Measurements from ENCODE around the gene SYCP1.
"Not testable (repeated sequence)": the region's sequence is repeated elsewhere in the genome, so short reads cannot be mapped to it uniquely, and the experiment has no call there.

SYCP1 gene

GRCh38 chr1:114854693-114855320 is at the start of gene SYCP1:
SYCP1 (plus strand) TSS chr1:114854863; CDS start chr1:114855465, 602 bp downstream.
- no peak for DNase-seq (ENCODE audit: low read depth)

GRCh38 chr1:114819869-114820268 is 34.8 kb upstream of the SYCP1 start:
- DNase-seq (ENCODE audit: low read depth) = no peak

- no peak for DNase-seq (ENCODE audit: low read depth)
Measured at GRCh38 chr1:114820392-114820791, 34.3 kb upstream of the SYCP1 start.

- no peak for DNase-seq (ENCODE audit: low read depth)
Measured at GRCh38 chr1:114821978-114822377, 32.7 kb upstream of the SYCP1 start.

GRCh38 chr1:114828251-114828650 is 26.4 kb upstream of the SYCP1 start:
- no peak for DNase-seq (ENCODE audit: low read depth)

GRCh38 chr1:114830075-114830474 is 24.6 kb upstream of the SYCP1 start:
- DNase-seq (ENCODE audit: low read depth) = not testable (repeated sequence)

- no peak for DNase-seq (ENCODE audit: low read depth)
Measured at GRCh38 chr1:114831276-114831994, 23.2 kb upstream of the SYCP1 start.

- no peak for DNase-seq (ENCODE audit: low read depth)
Measured at GRCh38 chr1:114832057-114832456, 22.6 kb upstream of the SYCP1 start.

GRCh38 chr1:114833421-114833820 is 21.2 kb upstream of the SYCP1 start:
- no peak for DNase-seq (ENCODE audit: low read depth)

- no peak for DNase-seq (ENCODE audit: low read depth)
Measured at GRCh38 chr1:114844270-114844669, 10.4 kb upstream of the SYCP1 start.

GRCh38 chr1:114853584-114853983 is 1.1 kb upstream of the SYCP1 start:
- no peak for DNase-seq (ENCODE audit: low read depth)

GRCh38 chr1:114861384-114861783 is 6.7 kb downstream of the SYCP1 start:
- no peak for DNase-seq (ENCODE audit: low read depth)

GRCh38 chr1:114892194-114892918 is 37.7 kb downstream of the SYCP1 start:
- no peak for DNase-seq (ENCODE audit: low read depth)

GRCh38 chr1:114896795-114897194 is 42.1 kb downstream of the SYCP1 start:
- DNase-seq (ENCODE audit: low read depth) = no peak

GRCh38 chr1:114901814-114902213 is 47.2 kb downstream of the SYCP1 start:
- DNase-seq (ENCODE audit: low read depth) = no peak

GRCh38 chr1:114902343-114902742 is 47.7 kb downstream of the SYCP1 start:
- no peak for DNase-seq (ENCODE audit: low read depth)

GRCh38 chr1:114903480-114903879 is 48.8 kb downstream of the SYCP1 start:
- no peak for DNase-seq (ENCODE audit: low read depth)

- DNase-seq (ENCODE audit: low read depth) = not testable (repeated sequence)
Measured at GRCh38 chr1:114915720-114916119, 61.1 kb downstream of the SYCP1 start.

GRCh38 chr1:114926607-114927006 is 71.9 kb downstream of the SYCP1 start:
- no peak for DNase-seq (ENCODE audit: low read depth)

GRCh38 chr1:114927401-114927800 is 72.7 kb downstream of the SYCP1 start:
- DNase-seq (ENCODE audit: low read depth) = no peak

- no peak for DNase-seq (ENCODE audit: low read depth)
Measured at GRCh38 chr1:114956570-114956969, 101.9 kb downstream of the SYCP1 start.

- DNase-seq (ENCODE audit: low read depth) = no peak
Measured at GRCh38 chr1:114959423-114959822, 104.8 kb downstream of the SYCP1 start.

GRCh38 chr1:114976891-114977290 is 122.2 kb downstream of the SYCP1 start:
- no peak for DNase-seq (ENCODE audit: low read depth)

All from activated T-cell treated with anti-CD3 and anti-CD28 coated beads for 1 hour (primary cell).